Fibroblast of skin of back (primary cell): ENCODE results near the gene CENPU.

Source experiments
- DNase-seq: peaks from one replicate; pipeline ENCODE4 v3.0.0-alpha.2; 2013

CENPU gene

GRCh38 chr4:184705692-184706091 lies 28.2 kb downstream of the CENPU start:
- DNase-seq = no peak

DNA sequence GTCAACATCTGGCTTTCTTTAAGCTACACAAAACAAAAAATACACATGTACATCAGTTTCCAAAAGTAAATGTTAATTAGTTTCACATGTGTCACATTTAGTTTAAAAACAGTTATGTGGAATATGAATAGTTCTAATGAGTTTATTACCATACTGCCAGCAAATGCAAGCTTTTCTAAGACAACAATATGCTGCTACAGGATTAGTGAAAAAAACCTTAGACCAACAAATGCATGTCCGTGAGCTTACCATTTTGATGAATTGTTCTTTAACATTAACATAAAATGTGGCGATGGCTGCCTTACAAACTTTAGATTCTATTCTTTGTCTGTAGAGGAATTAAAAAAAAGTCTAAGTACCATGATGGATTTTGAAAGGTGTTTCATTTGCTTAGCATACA lies 31.8 kb downstream of the CENPU start:
- DNase-seq = no peak

GRCh38 chr4:184699941-184700340 lies 34.0 kb downstream of the CENPU start:
- peak; percentile 23 for DNase-seq

GRCh38 chr4:184697956-184698355 lies 35.9 kb downstream of the CENPU start:
- DNase-seq = no peak

- DNase-seq = no peak
Measured at GRCh38 chr4:184695178-184695896, 38.6 kb downstream of the CENPU start.

DNA sequence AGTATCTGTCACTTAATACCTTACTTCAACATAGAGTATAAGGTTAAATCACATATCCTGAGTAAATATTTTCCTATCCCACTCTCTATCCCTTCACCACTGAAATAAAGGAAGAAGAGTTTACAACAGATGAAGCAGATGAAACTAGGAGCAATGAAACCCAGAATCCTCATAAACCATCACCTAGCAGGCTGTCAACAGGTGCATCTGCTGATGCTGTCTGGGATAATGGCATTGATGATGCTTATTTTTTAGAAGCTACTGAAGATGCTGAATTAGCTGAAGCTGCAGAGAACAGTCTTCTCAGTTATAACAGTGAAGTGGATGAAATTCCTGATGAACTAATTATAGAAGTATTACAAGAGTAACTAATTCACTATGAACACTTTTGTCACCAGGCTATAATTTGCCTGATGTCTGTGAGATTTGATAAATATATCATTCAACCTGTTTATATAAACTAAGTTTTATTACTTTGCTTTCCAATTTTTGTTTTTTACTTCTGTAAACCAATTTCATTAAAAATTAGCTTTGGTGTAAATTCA lies 39.4 kb downstream of the CENPU start:
- no peak for DNase-seq

DNA sequence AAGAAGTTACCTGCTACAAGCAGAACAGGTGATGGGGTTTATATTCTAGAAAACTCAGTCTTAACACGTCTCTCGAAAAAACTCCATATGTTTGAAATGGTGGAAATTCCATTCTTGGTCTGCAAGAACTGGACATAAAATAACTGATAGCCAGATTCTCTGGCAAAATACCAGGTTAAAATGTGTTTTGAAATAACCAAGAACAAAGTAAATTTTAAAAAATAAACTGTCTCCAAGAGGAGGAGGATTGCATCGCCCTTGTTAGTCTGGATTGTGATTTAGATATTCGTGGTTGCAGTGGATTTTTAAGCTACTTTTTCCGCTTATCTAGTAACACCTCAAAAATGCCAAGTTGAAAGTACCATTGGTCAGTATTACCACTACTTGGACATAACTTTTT lies 40.8 kb downstream of the CENPU start:
- DNase-seq = no peak

GRCh38 chr4:184689681-184690080 lies 44.2 kb downstream of the CENPU start:
- no peak for DNase-seq

GRCh38 chr4:184688447-184688846 lies 45.4 kb downstream of the CENPU start:
- peak; percentile 88 for DNase-seq

- no peak for DNase-seq
Measured at GRCh38 chr4:184688005-184688404, 45.9 kb downstream of the CENPU start.

DNA sequence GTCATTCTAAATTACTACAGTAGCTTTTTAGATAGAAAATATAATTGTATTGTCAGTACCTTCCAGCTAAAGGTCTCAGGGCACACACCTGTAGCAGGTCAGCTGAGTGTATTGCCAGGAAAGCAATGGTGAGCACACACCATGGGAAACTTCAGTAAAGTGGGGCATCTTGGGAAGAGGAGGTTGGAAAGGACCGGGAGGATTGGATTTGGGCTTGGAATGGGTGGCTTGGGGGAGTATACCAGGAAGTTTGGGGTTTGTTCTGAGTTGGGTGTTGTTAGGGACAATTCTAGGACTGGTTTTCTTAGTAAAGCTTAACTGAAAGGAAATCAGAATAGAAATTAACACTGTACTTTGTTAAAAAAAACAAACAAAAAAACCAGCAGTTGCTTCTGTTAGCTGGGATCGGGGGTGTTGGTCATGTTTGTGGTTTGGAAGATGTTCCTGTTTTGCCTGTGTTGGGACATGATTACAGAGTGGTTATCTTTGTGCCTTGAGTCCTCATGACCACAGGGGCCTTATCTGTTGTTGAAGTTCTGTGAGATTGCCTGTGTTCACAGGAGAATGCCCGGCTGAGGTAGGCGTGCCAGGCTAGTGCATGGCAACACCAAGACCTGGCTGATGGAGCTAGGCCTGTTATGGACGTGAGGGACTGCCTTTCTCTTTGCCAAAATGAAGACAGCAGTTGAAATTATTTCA lies 49.3 kb downstream of the CENPU start:
- no peak for DNase-seq

- no peak for DNase-seq
Measured at GRCh38 chr4:184681916-184682315, 52.0 kb downstream of the CENPU start.

- DNase-seq = no peak
Measured at GRCh38 chr4:184680698-184681097, 53.2 kb downstream of the CENPU start.

- DNase-seq = no peak
Measured at GRCh38 chr4:184675821-184676492, 57.9 kb downstream of the CENPU start.

- DNase-seq = no peak
Measured at GRCh38 chr4:184675018-184675417, 58.9 kb downstream of the CENPU start.

DNA sequence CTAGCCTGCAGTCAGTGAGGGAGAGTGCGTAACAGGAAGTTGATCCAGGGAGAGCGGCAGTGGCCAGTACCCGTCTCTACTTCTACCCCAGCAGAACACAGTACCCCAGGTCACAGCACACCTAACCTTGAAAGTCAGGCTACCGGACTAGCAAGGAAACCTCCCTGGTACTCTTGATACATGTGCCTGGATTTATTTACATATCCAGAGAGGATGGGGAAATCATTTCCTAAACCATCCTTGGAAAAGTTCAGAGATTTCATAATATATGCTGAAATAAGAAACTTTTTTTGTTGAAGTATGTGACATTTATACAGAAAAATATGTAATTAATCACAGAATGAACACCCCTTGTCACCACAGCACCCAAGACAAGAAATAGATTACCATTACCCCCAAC lies 59.9 kb downstream of the CENPU start:
- DNase-seq = no peak

DNA sequence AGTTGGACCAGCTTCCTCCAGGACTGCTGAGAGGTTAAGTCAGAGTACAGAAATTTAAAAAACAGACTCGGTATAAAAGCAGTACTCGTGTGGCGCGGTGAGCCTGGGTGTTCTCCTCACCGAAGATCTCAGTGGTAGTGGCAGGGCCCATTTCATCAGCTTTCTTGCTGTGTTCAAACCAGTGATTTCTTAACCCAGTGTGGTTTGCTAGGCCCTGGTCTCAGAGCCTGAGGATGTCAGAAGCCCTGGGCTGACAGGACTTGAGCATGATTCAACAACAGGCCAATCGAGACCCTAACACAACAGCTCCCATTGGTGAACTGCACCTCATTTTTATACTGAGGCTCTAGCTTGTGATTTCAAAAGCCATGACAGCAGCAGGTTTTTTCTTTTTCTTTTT lies 61.2 kb downstream of the CENPU start:
- no peak for DNase-seq

GRCh38 chr4:184671101-184671500 lies 62.8 kb downstream of the CENPU start:
- DNase-seq = no peak

- no peak for DNase-seq
Measured at GRCh38 chr4:184669251-184669650, 64.6 kb downstream of the CENPU start.

DNA sequence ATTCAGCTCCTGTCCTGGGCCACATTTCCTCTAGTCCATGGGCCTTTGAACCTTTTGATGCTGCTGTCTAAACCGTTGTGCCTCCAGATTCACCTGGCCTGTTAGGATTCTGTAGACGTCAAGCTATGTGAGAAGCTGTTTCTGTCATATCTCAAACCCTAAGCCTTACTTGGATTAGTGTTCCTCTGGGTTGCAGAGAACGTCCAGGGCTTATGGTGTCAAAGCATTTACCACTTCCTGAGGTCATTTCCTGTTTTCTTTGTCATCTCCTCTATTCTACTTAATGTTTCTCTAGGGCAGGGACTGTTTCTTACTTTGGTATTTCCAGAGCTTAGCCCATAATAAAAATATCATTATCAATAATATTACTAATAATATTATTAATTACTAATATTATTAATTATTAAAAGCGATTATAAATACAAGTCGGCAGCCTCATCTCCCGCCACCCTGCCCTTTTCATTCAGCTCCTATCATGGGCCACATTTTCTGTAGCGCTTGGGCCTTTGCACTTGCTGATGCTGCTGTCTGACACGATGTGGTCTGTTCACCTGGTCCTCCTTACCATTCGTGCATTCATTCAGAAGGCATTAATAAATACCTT lies 65.3 kb downstream of the CENPU start:
- peak; percentile 15 for DNase-seq

GRCh38 chr4:184668096-184668495 lies 65.8 kb downstream of the CENPU start:
- no peak for DNase-seq

- no peak for DNase-seq
Measured at GRCh38 chr4:184666670-184667069, 67.2 kb downstream of the CENPU start.
